ENCODE measurements around the gene PRRC2C.
"Not testable (repeated sequence)": the region's sequence is repeated elsewhere in the genome, so short reads cannot be mapped to it uniquely, and the experiment has no call there.

The PRRC2C gene

DNA sequence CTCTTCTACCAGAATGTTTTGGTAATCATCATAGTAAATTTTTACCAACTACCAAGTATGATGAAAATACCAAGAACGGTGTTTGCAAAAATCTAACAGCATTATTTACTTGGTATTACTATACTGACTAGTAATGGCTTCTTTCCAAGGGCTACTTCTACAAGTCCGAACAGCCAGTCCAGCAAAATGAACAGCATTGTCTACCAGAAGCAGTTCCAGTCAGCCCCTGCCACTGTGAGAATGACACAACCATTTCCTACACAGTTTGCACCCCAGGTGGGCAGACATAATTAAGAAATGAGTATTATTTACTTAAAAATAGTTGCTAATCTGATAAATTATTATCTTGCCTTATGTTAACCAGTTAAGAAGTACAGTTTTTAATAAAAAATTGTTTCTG is 102.9 kb downstream of the PRRC2C start:
- DNase-seq: no peak

DNA sequence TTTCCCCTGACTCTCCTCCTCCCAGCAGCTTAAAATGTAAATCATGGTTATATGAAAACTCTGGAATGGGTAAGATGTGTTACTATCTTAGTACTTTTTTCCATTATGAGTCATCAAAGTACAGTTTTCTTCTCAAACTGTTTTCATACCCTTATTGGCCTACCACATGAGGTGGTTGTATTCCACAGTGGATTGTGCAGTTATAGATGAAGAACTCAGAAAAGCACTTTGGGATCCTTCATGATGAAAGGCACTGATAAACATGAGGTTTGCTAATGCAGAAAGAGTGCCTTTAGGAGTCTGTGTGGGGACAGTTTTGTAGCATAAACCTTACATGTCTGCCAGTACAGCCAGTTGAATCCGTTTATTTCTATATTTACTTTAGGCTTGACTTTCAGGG is 104.7 kb downstream of the PRRC2C start:
- no peak for DNase-seq

DNA sequence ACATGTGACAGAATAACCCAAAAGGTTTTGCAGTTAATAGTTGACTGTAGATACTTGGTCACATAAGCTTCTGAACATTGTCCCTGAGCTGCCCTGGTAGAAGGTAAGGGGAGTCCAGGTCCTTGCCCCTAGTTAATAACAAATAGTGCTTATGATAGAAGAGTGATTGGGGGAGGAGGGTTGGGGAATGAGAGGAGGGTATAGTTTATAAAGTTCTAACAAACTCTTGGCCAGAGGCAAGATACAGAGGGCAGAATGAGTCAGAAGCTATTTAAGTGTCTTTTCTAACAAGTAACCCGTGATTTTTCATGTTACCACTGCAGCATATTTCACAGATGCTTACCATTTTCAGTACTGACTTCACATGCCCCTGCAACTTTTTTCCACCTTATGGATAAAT is 110.0 kb downstream of the PRRC2C start:
- no peak for DNase-seq

DNA sequence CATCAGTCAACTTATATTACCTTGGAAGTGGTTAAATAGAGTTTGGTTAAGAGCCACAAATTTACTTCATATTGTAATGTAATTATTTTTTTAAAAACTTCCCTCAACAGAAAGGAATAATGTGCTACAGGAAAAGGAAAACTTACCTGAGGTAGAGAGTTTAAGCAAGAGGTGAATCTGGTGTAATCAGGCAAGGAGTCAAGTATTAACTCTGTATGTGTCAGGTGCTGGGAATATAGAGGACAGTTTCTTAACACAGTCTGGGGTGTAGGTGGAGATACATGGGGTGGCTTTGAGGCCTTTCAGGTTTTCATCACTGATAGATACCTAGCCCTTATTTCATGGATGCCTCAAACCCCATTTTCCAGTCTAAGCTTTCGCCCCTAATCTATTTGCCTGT is 110.8 kb downstream of the PRRC2C start:
- DNase-seq: no peak

DNA sequence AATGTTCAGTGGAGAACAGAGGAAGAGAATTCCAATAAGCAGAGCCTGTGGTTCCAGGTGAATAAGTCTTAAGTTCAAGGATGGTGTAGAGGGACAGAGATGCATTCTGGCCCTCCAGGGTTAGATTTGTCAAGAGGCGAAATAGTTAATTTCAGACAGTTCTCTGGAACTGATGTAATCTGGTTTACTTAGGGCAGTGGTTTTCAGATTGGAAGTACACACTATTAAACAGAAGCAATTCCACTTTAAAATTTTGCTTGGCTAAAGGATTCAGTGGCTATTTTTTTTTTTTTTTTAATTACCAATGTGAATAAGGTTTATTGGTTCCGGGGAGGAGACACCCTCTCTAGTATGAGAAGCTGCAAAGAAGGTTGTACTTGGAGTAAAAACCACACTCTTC is 111.4 kb downstream of the PRRC2C start:
- DNase-seq: no peak

DNA sequence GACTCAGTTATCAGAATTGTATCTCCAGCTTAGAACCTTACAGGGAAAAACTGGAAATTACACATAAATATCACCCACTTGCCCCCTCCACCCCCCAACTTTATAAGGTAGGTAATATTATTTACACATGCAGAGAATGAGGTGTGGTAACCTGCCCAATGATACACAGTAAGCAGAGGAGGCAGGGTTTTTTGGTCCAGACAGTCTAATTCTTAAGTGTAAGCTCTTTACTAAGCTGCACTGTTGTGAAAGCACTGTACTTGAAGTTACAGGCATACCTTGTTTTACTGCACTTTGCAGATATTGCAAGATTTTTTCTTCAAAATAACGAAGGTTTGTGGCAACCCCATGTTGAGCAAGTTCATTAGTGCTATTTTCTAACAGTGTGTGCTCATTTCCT is 111.9 kb downstream of the PRRC2C start:
- DNase-seq: no peak

DNA sequence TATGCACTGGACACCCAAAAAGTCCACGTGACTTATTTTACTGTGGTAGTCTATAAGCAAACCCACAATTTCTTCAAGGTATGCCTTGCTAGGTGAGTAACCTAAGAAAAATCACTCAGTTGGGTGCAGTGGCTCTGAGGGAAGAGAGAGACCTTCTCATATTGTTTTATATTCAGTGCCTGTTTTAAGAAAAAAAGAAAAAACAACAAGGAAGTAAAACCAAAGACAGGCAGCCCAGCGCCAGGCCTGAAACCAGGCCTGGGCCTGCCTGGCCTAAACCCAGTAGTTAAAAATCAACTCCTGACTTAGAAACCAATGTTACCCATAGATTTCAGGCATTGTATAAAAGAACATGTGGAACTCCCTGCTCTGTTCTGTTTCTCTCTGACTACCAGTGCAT is 115.0 kb downstream of the PRRC2C start:
- not testable (repeated sequence) for DNase-seq

DNA sequence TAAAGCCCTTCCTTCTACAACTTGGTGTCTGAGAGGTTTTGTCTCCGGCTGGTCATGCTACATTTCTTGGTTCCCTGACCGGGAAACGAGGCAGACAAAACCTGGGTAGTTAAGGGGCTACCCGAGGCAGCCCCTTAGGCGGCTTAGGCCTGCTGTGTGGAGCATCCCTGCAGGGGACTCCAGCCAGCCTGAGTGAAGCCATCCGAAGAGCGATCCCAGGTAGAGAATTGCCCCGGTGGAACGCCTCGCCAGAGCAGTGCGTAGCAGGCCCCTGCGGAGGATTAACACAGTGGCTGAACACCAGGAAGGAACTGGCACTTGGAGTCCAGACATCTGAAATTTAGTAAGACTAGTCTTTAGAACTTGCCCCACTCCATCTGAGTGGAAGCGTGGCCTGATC is 115.5 kb downstream of the PRRC2C start:
- no peak for DNase-seq

DNA sequence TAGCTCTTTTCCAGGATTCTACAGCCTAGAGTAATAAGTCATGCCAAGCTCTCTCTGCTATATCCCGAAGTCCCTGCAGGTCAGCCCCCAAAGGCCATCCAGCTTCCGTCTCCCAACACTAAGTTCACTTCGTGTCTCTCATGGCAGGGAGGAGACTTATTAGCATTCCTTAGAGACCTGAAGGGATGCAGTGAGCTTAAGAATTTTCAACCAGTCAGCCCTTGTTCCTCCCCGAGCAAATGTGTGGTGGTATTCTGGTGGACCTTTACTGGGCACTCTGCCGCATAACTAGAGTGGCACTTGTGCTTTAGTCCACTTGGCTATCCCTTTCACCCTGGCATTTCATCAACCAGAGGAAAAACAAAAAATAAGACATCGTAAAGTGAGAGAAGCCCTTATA is 117.7 kb downstream of the PRRC2C start:
- not testable (repeated sequence) for DNase-seq

DNA sequence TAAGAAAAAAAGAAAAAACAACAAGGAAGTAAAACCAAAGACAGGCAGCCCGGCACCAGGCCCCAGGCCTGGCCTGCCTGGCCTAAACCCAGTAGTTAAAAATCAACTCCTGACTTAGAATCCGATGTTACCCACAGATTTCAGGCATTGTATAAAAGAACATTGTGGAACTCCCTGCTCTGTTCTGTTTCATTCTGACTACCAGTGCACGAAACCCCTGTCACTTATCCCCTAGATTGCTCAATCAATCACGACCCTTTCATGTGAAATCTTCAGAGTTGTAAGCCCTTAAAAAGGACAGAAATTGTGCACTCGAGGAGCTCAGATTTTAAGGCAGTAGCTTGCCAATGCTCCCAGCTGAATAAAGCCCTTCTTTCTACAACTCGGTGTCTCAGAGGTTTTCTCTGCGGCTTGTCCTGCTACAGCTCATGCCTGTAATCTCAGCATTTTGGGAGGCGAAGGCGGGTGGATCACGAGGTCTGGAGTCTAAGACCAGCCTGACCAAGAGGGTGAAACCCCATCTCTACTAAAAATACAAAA is 121.1 kb downstream of the PRRC2C start:
- DNase-seq: no peak

DNA sequence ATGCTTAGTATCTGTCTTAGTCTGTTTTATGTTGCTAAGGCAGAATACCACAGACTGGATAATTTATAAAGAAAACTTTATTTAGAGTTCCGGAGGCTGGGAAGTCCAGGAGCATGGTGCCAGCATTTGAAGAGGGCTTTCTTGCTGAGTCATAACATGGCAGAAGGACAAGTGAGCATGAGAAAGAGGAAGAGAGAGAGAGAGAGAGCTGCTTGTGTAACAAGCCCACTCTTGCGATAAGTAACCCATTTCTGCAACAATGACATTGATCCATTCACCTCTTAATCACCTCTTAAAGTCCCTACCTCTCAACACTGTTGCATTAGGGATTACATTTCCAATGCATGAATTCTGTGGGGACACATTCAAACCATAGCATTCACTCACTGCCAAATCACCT is 125.1 kb downstream of the PRRC2C start:
- DNase-seq: no peak

DNA sequence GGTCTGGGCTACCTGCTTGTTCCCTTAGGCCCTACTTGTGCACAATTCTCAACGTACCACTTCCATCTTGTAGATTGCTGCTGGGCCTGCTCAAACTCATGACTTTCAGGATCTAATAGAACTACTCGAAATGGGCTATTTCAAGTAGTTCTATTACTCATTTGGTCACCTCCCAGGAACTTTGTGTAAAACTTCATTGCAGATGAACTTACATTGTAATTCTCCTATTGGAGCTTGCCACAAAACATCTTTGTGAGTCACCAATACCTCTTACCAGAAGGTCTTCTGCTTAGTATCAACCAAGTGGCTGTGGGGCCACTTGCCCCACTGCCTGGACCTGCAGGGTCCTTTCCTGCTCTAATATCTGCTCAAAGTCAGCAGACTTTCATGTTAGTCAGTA is 126.0 kb downstream of the PRRC2C start:
- DNase-seq: no peak

DNA sequence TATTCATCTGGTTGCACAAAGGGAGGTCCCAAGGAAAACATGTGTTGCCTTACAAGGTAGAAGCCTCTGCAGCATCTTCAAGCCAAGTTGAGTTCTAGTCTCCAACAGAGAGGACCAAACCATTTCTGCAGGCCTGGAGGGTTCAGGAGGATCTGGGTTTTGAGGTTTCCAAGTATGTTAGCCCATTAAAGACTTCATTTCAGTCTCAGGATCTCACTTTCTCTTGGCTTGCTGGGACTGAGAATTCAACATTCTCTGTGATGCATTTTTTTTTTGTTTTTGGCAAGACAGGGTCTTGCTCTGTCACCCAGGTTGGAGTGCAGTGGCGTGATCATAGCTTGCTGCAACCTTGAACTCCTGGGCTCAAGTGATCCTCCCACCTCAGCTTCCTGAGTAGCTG is 128.0 kb downstream of the PRRC2C start:
- no peak for DNase-seq

DNA sequence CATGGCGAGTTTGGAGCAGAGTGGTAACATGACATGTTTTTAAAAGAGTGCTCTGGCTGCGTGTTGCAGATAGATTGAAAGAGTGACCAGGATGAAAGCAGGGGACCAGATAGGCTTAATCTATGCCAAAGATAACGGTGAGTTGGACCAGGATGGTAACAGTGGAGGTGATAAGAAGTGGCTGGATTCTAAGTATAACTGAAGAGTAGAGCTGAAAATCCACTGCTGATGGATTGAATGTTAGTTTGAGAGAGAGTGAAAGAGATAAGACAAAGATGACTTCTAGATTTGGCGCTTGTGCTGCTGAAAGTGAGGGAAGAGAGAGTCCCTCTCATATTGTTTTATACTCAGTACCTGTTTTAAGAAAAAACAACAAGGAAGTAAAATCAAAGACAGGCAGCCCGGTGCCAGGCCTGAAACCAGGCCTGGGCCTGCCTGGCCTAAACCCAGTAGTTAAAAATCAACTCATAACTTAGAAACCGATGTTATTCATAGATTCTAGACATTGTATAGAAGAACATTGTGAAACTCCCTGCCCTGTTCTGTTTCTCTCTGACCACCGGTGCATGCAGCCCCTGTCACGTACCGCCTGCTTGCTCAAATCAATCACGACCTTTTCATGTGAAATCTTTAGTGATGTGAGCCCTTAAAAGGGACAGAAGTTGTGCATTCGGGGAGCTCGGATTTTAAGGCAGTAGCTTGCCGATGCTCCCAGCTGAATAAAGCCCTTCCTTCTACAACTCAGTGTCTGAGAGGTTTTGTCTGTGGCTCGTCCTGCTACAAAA is 130.0 kb downstream of the PRRC2C start:
- not testable (repeated sequence) for DNase-seq

DNA sequence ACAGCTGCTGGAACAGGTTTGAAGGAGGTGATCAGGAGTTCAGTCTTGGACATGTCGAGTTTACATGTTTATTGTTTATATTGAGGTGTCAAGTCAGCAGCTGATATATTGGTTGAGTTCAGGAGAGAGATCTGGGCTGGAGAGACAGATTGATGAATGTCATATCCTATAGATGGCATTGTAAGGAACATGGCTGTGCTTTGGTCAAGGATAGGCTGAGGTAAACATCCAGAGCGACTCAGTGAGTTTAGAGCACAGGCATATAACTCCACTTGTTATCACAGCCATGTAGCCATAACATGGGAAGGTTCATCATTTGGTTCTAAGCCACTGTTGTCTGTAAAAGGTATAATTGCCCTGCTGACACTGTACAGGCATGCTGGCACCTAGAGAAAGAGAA is 131.3 kb downstream of the PRRC2C start:
- no peak for DNase-seq

DNA sequence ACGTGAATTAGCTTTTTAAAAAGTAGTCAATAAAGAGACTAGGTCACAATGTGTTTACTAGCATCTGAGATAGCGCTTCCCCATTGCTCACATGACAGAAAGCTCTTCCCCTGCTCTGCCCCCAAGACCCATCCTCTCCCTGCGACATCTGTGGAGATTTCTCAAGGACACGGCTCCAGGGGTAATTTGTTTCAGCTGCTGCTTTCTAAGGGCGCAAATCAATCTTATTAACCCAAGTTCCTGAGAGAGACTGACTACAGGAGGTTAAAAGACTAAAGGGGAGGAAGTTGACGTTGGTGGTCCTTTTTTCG is 136.8 kb downstream of the PRRC2C start, which contains the start of gene MYOCOS:
Gene MYOCOS, plus strand, starts transcription at position 92 of the 311 bp plus-strand sequence. CDS start 1,641 bp downstream, outside the sequence.
- DNase-seq: no peak

DNA sequence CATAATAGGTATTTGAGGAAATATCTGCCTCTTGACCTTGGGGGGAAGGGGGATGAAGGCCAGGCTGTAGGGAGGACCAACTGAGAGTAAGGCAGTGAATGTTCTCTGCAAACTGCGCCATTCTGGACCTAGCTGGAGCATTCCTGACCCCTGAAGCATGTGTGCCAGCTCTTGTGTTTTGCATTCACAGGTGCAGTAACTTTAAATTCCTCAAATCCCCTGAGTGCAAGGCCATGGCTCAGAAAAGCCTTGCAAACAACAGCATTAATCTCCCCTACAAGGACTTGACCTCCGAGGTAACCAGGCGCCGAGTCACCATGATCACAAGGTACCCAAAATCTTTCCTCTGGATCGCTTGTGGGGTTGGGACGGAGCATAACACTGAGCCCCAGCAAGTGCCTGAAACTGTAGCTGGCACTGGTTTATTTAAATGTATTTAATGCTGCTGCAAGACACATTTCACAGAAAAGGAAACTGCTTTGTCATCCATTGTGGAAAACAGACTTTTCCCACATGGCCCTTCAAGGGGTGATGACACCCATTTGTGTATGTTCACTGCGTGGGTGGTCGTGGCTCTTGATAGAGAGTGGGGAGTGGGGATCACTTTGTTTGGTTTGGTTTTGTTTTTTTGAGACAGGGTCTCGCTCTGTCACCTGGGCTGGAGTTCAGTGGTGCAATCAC is 138.5 kb downstream of the PRRC2C start:
- no peak for DNase-seq

DNA sequence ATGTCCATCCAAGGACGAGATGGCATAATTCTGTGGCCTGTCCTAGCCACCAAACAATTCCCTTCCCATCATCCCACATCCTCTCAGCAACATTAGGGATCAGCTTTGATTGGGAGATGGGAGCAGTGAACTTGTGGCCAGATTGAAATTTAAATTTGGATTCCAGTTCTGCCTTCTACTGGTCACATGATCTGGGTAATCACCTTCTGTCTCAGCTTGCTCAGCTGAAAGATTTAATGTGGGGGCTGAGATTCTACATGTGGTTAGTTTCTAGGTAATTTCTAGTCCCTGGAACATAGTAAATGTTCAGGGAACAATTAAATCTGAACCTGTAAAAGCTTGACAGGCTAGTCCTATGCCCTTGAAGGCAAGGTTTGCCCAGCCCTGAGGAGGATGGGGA is 139.9 kb downstream of the PRRC2C start:
- no peak for DNase-seq

DNA sequence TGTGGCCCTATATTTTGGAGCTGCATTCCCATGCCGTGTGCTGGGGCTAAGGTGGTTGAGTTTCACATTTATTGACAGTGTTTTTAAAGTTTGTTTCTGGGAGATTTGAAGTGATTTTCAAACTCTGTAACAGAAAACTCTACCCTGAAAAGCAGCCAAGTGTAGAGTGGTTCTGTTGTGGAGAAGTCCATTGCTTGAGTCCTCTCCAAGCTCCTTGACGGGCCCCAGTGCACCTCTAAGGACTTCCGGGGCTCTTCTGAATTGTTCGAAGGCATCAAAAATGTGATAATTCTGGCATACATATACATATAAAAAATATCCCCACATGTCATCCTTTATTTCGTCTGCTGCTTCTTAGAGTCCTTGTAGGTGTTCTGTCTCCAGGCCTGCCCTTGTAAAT is 141.7 kb downstream of the PRRC2C start:
- DNase-seq: no peak

DNA sequence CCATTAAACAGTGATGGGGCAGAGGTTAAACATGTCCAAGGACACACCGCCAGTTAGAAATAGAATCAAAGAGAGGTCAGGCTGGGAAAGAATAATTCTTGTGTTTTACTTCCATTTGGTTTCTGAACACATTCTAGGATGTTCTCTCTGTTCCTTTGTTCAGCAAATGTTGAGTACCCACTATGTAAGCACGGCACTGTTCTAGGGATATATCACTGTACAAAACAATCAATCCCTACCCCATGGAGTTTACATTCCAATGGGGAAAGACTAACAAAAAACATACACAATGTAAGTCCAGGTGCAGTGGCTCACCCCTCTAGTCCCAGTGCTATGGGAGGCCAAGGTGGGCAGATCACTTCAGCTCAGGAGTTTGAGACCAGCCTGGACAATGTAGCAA is 142.9 kb downstream of the PRRC2C start:
- no peak for DNase-seq

DNA sequence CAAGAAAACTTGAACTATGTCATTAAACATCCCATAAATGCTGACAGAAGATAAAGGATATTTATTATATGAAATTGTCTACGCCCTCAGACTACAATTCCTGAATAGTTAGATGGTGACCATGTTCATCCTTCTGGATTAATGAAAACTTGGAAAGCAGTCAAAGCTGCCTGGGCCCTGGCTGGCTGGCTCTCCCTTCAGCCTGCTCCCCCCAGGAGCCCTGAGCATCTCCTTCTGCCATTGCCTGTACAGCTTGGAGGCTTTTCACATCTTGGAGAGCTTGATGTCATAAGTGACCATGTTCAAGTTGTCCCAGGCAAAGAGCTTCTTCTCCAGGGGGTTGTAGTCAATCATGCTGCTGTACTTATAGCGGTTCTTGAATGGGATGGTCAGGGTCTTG is 150.3 kb downstream of the PRRC2C start:
- DNase-seq: no peak

DNA sequence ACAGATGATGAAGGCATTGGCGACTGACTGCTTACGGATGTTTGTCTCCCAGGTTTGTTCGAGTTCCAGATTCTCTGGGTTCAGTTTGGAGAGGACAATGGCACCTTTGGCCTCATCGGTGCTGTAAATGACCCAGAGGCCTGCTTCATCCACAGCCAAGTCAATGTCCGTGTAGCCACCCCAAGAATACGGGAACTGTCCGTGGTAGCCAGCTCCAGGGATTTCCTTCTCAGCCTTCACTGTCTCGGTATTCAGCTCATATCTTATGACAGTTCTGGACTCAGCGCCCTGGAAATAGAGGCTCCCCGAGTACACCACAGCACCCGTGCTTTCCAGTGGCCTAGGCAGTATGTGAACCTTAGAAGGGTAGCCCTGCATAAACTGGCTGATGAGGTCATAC is 150.8 kb downstream of the PRRC2C start:
- no peak for DNase-seq

DNA sequence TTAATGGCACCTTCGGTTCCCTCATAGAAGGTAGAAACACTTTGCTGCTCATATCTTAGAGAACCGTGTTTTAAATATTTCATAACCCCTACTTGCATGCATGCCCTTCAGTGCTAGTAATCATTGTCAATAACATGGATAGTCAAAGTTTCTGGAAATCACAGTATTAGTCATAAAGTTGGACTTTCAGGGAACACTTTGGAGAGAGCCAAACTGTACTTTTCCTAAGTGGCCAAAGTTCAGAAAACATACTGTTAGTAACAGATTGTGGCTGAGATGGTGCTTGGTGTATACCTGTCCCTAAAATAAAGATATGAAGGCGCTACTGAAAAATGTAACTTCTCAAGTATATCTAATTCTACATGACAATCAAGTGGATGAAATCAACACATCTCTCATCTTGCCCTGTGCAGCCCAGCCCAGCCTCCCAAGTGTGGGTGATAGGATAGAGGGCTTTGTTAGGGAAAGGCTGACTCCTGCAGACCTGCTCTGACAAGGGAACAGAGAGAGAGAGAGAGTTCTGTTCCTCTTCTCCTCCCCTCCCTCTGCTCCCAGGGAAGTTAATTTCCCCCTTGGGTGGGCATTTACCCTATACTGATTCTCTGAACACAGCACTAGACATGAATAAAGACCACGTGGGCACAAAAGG is 152.7 kb downstream of the PRRC2C start:
- no peak for DNase-seq

DNA sequence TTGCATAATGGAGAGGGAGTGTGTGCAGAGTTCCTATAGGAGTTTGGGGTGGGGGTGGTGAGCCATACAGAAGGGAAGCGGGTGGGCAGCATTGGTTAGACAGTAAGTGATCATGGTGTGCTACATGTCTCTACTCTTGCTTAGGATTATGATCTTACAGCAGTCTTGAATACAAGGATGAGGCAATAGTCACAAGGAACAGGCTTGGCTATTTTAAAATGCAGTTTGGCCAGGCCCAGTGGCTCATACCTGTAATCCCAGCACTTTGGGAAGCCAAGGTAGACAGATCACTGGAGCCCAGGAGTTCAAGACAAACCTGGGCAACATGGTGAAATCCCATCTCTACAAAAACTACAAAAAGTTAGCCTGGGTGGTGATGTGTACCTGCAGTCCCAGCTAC is 154.9 kb downstream of the PRRC2C start:
- DNase-seq: no peak

Data from CD4-positive, alpha-beta T cell treated with Interleukin-10 for 1 hour (primary cell).